Measurements from ENCODE around the gene UCK1. TPM values are rescaled to one million over a fixed set of nuclear protein-coding genes. Genes with fewer than 3 reads are reported as not detected.

Gene UCK1
- total and polyA plus RNA-seq, 2 of the 8 experiments (the other 6 are each of a cell fraction or from before 2014, with no cell fraction given), result 35.1 to 42.0 TPM

GRCh38 chr9:131577005-131578000 is 46.2 kb upstream of the UCK1 start:
- DNase-seq (ENCODE audit: low read depth in 1 of 2, low spot score in 2 of 2), result no peak
- Histone ChIP-seq H3K23me2 (ENCODE audit: low read depth, low read length) (no peaks in the 10 kb centered on the region), H3K4me2 (ENCODE audit: insufficient read depth in 1 of 2, low read depth in 2 of 2, low read length in 2 of 2) (no peak overlapping the region), H2BK12ac (ENCODE audit: low read depth, low read length) (no peak overlapping the region), H4K8ac (ENCODE audit: extremely low read depth, insufficient read depth, low read length) (no peak overlapping the region), H3K4ac (replicated peaks; ENCODE audit: insufficient read length, low read depth, low read length) (no peak overlapping the region), H2AFZ (ENCODE audit: low read length) (no peak overlapping the region), H4K5ac (ENCODE audit: insufficient read length, low read depth, low read length) (no peak overlapping the region), H2BK5ac (ENCODE audit: low read depth, low read length) (0 out of 2 replicates have a peak overlapping the region, but pooled peaks have one; percentile 35), H2BK20ac (ENCODE audit: low read length) (no peak overlapping the region), H3K9me3 (ENCODE audit: insufficient read depth in 2 of 2, low read depth in 1 of 2, low read length in 1 of 2) (no peaks in the 10 kb centered on the region), H3K79me2 (ENCODE audit: control insufficient read depth in 1 of 2, insufficient read depth in 2 of 2, low read length in 2 of 2) (no peaks in the 10 kb centered on the region), H3K18ac (ENCODE audit: extremely low read depth, low read length) (no peak overlapping the region), H3K4me3 (ENCODE audit: extremely low read depth in 1 of 4, insufficient read depth in 2 of 4, low read depth in 3 of 4, low read length in 4 of 4) (no peak overlapping the region), H2BK120ac (replicated peaks; ENCODE audit: low read depth, low read length) (no peak overlapping the region), H2AK5ac (ENCODE audit: low read depth, low read length) (no peak overlapping the region), H3K14ac (ENCODE audit: insufficient read length) (no peak overlapping the region), H2BK15ac (ENCODE audit: low read length) (no peak overlapping the region), H3K9ac (replicated peaks in 1 of 4; ENCODE audit: extremely low read depth in 1 of 4, low read depth in 3 of 4, low read length in 3 of 4) (no peak overlapping the region), H3K27me3 (replicated peaks in 1 of 4; ENCODE audit: control insufficient read depth in 3 of 4, extremely low read depth in 1 of 4, insufficient read depth in 3 of 4, low read length in 3 of 4) (no peaks in the 10 kb centered on the region), H3K79me1 (ENCODE audit: low read depth, low read length) (no peaks in the 10 kb centered on the region), H4K20me1 (replicated peaks in 1 of 2; ENCODE audit: control insufficient read depth in 1 of 2, insufficient read depth in 2 of 2, low read length in 2 of 2) (peaks cover 0 to 6% of the 10 kb centered on the region in 2 experiments), H4K91ac (replicated peaks; ENCODE audit: insufficient read length, low read length) (no peak overlapping the region), H3K23ac (ENCODE audit: insufficient read length) (no peak overlapping the region), H3K4me1 (replicated peaks in 1 of 4; ENCODE audit: control insufficient read depth in 3 of 4, insufficient read depth in 4 of 4, low read length in 3 of 4) (no peaks in the 10 kb centered on the region; a peak in 1 of 7 replicates), H3K27ac (ENCODE audit: low read depth, low read length) (no peak overlapping the region), H3K36me3 (ENCODE audit: control insufficient read depth in 2 of 4, insufficient read depth in 4 of 4, low read length in 3 of 4) (peaks cover 0 to 4% (median 2%) of the 10 kb centered on the region in 4 experiments; a peak in 3 of 8 replicates), H3K56ac (replicated peaks; ENCODE audit: insufficient read length, low read depth, low read length) (no peak overlapping the region)
- 91% methylated on average over 25 of the region's 25 CpGs; no CpG with 5 or more reads in 1 of the 2 experiments for WGBS, 2 experiments (ENCODE audit: extremely low coverage in 1 of 2, insufficient coverage in 1 of 2, insufficient read length in 1 of 2, insufficient replicate concordance in 2 of 2, low coverage in 1 of 2, low lambda C conversion rate in 2 of 2, missing lambda C conversion rate in 1 of 2)
- no peak for FAIRE-seq
- ChIA-PET POLR2A (ENCODE audit: partially characterized antibody) (no interaction called here), CTCF (ENCODE audit: partially characterized antibody) (interaction anchor here (0.6 to 2.7 kb wide), 7 partner anchors 11 to 175 kb away, joined by 3 to 10 read pairs (median 3); no protein-coding TSS in a partner anchor)

Data from H1 (cell line).